ENCODE data around the gene HPF1. TPM values are rescaled to one million over a fixed set of nuclear protein-coding genes. Genes with fewer than 3 reads are reported as not detected.
A peak's percentile ranks its signal among the peaks of the same experiment; 100 is the strongest.

The HPF1 gene
- total RNA-seq, 3 donors from 2014 or later, result 11.1 to 23.8 (median 14.1) TPM

GRCh38 chr4:169727616-169728015 is 30.1 kb downstream of the HPF1 start:
- intact Hi-C loops (cut with DNase I, micrococcal nuclease), result no loop called here
- H3K9me3 ChIP-seq, result no peaks in the 10 kb centered on the region
- ATAC-seq (no peak), DNase-seq (no peak)
- no peaks in the 10 kb centered on the region for H3K4me1 ChIP-seq (ENCODE audit: low read depth)
- no peak overlapping the region for H3K4me3 ChIP-seq
- TF ChIP-seq, protein P1, sequence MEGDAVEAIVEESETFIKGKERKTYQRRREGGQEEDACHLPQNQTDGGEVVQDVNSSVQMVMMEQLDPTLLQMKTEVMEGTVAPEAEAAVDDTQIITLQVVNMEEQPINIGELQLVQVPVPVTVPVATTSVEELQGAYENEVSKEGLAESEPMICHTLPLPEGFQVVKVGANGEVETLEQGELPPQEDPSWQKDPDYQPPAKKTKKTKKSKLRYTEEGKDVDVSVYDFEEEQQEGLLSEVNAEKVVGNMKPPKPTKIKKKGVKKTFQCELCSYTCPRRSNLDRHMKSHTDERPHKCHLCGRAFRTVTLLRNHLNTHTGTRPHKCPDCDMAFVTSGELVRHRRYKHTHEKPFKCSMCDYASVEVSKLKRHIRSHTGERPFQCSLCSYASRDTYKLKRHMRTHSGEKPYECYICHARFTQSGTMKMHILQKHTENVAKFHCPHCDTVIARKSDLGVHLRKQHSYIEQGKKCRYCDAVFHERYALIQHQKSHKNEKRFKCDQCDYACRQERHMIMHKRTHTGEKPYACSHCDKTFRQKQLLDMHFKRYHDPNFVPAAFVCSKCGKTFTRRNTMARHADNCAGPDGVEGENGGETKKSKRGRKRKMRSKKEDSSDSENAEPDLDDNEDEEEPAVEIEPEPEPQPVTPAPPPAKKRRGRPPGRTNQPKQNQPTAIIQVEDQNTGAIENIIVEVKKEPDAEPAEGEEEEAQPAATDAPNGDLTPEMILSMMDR (IDR thresholded peaks at IDR 0.05), result no peak
- H3K36me3 ChIP-seq (ENCODE audit: low read depth), result no peaks in the 10 kb centered on the region

- ATAC-seq (no peak), DNase-seq (no peak)
- intact Hi-C loops (cut with DNase I, micrococcal nuclease), result no loop called here
- H3K36me3 ChIP-seq (ENCODE audit: low read depth), result no peaks in the 10 kb centered on the region
- H3K9me3 ChIP-seq, result no peaks in the 10 kb centered on the region
- H3K4me3 ChIP-seq, result no peak overlapping the region
- H3K4me1 ChIP-seq (ENCODE audit: low read depth), result no peaks in the 10 kb centered on the region
- TF ChIP-seq, protein P1 (IDR thresholded peaks at IDR 0.05), result no peak
Measured at GRCh38 chr4:169724260-169724659, 33.5 kb downstream of the HPF1 start.

DNA sequence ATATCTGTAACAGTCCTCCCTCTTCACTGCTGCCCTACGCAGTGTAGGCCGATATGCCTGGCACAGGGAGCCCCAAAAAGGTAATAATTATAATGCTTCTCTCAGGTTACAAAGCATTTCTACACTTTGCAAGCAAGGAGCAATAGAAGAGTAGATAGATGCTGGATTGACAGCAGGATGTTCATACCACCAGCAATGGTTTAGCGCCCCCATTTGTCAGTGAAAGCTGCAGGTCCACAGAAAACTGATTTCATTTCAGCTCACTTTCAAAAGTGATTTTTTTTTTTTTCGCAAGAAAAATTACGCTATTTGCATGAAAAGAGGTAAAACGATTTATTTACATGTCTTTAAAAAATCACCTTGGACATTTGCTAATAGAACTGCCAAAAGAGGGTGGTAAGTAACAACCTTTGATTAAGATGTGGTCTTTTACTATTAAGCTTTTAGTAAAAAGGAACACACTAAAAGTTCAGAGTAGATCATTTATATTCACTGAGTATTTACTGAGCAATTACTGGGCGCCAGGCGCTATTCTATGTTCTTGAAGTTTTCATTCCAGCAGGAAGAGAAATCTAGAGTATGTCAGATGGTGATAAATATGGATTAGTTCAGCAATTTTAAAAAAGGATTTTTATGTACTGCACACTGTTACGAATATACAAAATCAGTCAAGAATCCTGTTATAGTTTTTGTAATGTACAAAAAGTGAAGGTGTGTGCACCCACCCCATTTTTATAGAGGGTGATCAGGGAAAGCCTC is 34.4 kb downstream of the HPF1 start:
- Histone ChIP-seq H3K4me1 (ENCODE audit: low read depth) (no peaks in the 10 kb centered on the region), H3K4me3 (no peak overlapping the region), H3K9me3 (no peaks in the 10 kb centered on the region), H3K36me3 (ENCODE audit: low read depth) (no peaks in the 10 kb centered on the region)
- TF ChIP-seq, protein P1 (IDR thresholded peaks at IDR 0.05), result no peak
- ATAC-seq (no peak), DNase-seq (peak in 1 of 3 donors; percentile 23)
- intact Hi-C loops (cut with DNase I, micrococcal nuclease), result no loop called here

DNA sequence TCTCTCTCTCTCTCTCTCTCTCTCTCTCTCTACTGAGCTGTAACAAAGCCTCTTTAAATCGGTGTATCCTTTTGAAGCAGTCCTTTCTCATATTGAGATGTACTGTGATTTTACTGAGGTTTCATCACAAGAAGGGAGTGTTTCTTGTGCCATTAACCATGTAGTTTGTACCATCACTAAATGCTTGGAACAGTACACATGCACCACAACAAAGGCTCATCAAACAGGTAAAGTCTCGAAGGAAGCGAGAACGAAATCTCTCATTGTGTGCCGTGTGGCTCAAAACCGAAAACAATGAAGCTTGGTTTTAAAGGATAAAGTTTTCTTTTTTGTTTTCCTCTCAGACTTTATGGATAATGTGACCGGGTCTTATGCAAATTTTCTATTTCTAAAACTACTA is 37.2 kb downstream of the HPF1 start:
- TF ChIP-seq, protein P1 (IDR thresholded peaks at IDR 0.05), result no peak
- ATAC-seq (no peak), DNase-seq (no peak)
- no peaks in the 10 kb centered on the region for H3K9me3 ChIP-seq
- H3K4me1 ChIP-seq (ENCODE audit: low read depth), result no peaks in the 10 kb centered on the region
- H3K36me3 ChIP-seq (ENCODE audit: low read depth), result no peaks in the 10 kb centered on the region
- intact Hi-C loops (cut with DNase I, micrococcal nuclease), result no loop called here
- no peak overlapping the region for H3K4me3 ChIP-seq

- H3K36me3 ChIP-seq (ENCODE audit: low read depth), result no peaks in the 10 kb centered on the region
- DNase-seq (no peak), ATAC-seq (no peak)
- no peaks in the 10 kb centered on the region for H3K9me3 ChIP-seq
- TF ChIP-seq, protein P1 (IDR thresholded peaks at IDR 0.05), result no peak
- intact Hi-C loops (cut with DNase I, micrococcal nuclease), result no loop called here
- H3K4me1 ChIP-seq (ENCODE audit: low read depth), result no peaks in the 10 kb centered on the region
- H3K4me3 ChIP-seq, result no peak overlapping the region
Measured at GRCh38 chr4:169716677-169717076, 41.1 kb downstream of the HPF1 start.
